ENCODE results near the gene SPTBN1. TPM values are rescaled to one million over a fixed set of nuclear protein-coding genes. Genes with fewer than 3 reads are reported as not detected.

SPTBN1 gene
- total RNA-seq, 2 donors from 2014 or later, result 415 to 524 TPM

DNA sequence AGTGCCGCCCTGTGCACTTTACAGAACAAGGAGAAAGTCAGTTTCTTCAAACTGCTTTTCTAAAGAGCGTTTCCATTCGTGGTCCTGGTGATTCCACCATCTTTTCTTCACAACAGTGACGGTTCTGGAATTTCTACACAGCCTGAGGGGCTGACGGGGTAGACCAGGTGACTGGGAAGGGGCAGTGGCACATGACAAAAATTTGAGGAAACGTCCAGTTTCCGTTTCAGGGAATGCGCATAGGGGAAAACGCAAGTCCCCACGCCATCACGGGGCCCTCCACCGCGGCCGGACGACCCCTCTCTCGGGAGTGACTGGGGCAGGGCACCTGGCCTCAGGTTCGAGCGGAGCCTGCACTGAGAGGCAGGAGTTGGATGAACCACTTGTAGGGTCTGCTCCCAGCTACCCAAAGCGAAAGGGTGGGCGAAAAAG lies 980 bp upstream of the SPTBN1 start:
- Histone ChIP-seq H3K4me3 (peak overlapping the region; percentile 82), H3K27ac (peak overlapping the region; percentile 97), H3K36me3 (no peaks in the 10 kb centered on the region), H3K27me3 (replicated peaks; ENCODE audit: insufficient read depth) (no peaks in the 10 kb centered on the region), H3K9me3 (no peaks in the 10 kb centered on the region), H3K4me1 (ENCODE audit: control insufficient read depth in 1 of 2, low read depth in 2 of 2) (peaks cover 7 to 30% of the 10 kb centered on the region in 2 donors)
- no peak for ATAC-seq (ENCODE audit: insufficient number of reproducible peaks, low FRiP score, low read depth)
- no peak for DNase-seq (ENCODE audit: low spot score)
- TF ChIP-seq, protein P1, sequence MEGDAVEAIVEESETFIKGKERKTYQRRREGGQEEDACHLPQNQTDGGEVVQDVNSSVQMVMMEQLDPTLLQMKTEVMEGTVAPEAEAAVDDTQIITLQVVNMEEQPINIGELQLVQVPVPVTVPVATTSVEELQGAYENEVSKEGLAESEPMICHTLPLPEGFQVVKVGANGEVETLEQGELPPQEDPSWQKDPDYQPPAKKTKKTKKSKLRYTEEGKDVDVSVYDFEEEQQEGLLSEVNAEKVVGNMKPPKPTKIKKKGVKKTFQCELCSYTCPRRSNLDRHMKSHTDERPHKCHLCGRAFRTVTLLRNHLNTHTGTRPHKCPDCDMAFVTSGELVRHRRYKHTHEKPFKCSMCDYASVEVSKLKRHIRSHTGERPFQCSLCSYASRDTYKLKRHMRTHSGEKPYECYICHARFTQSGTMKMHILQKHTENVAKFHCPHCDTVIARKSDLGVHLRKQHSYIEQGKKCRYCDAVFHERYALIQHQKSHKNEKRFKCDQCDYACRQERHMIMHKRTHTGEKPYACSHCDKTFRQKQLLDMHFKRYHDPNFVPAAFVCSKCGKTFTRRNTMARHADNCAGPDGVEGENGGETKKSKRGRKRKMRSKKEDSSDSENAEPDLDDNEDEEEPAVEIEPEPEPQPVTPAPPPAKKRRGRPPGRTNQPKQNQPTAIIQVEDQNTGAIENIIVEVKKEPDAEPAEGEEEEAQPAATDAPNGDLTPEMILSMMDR (IDR thresholded peaks at IDR 0.05), result no peak

- H3K27ac ChIP-seq, result peak overlapping the region; percentile 90 to 97
- TF ChIP-seq, protein P1 (IDR thresholded peaks at IDR 0.05), result no peak
- peak overlapping the region; percentile 82 for H3K4me3 ChIP-seq
- no peaks in the 10 kb centered on the region for H3K36me3 ChIP-seq
- no peaks in the 10 kb centered on the region for H3K9me3 ChIP-seq
- H3K27me3 ChIP-seq (replicated peaks; ENCODE audit: insufficient read depth), result no peaks in the 10 kb centered on the region
- no peak for ATAC-seq (ENCODE audit: insufficient number of reproducible peaks, low FRiP score, low read depth)
- peaks cover 9 to 37% of the 10 kb centered on the region in 2 donors for H3K4me1 ChIP-seq (ENCODE audit: control insufficient read depth in 1 of 2, low read depth in 2 of 2)
- no peak for DNase-seq (ENCODE audit: low spot score)
Measured at GRCh38 chr2:54456362-54456611, 160 bp downstream of the SPTBN1 start.

- Histone ChIP-seq H3K27me3 (replicated peaks; ENCODE audit: insufficient read depth) (no peaks in the 10 kb centered on the region), H3K4me1 (ENCODE audit: control insufficient read depth in 1 of 2, low read depth in 2 of 2) (peaks cover 14 to 42% of the 10 kb centered on the region in 2 donors), H3K27ac (peak overlapping the region; percentile 90 to 97), H3K36me3 (no peaks in the 10 kb centered on the region), H3K4me3 (peak overlapping the region; percentile 82), H3K9me3 (no peaks in the 10 kb centered on the region)
- TF ChIP-seq, protein P1 (IDR thresholded peaks at IDR 0.05), result no peak
- peak; percentile 13 for ATAC-seq (ENCODE audit: insufficient number of reproducible peaks, low FRiP score, low read depth)
- no peak for DNase-seq (ENCODE audit: low spot score)
Measured at GRCh38 chr2:54456612-54457322, 640 bp downstream of the SPTBN1 start.

DNA sequence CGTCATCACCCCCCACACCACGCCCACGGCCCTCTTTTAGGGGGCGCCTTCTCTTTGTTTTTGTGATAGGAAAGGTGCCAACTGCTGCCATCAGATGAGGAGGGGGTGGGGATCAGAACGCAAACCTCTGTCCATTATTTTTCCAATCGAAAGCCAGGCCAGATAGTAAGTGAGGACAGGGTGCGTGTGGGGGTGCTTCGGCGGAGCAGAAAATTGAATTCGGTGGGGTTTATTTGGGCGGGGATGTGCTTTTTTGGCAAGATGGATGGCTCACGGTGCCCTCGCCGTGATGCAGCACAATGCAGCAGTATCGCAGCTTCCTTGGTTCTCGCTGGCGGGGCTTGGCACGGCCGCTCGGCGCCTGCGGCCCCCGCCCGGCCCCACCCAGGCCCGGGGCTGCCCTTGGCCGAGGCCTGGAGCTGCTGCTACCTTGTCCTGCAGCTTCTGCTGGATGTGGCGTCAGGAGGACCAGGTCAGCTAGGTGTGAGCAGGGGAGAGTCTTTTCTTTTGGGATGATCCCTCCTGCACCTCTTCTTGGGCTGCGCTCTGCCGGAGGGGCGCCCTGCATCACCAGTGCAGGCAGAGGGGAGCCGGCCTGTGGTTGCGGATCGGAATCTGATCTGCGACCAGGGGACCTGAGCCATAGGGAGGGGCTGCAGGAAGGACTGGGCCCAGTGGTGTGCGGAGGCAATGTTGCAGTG lies 1.3 kb downstream of the SPTBN1 start:
- no peak for ATAC-seq (ENCODE audit: insufficient number of reproducible peaks, low FRiP score, low read depth)
- H3K4me1 ChIP-seq (ENCODE audit: control insufficient read depth in 1 of 2, low read depth in 2 of 2), result peaks cover 16 to 49% of the 10 kb centered on the region in 2 donors

GRCh38 chr2:54459037-54459441 lies 2.9 kb downstream of the SPTBN1 start:
- peaks cover 18 to 61% of the 10 kb centered on the region in 2 donors for H3K4me1 ChIP-seq (ENCODE audit: control insufficient read depth in 1 of 2, low read depth in 2 of 2)

More for the DNA sequence above, 1.3 kb downstream of the SPTBN1 start:
- TF ChIP-seq, protein P1 (IDR thresholded peaks at IDR 0.05), result no peak
- no peaks in the 10 kb centered on the region for H3K27me3 ChIP-seq (replicated peaks; ENCODE audit: insufficient read depth)
- H3K36me3 ChIP-seq, result no peaks in the 10 kb centered on the region
- no peak for DNase-seq (ENCODE audit: low spot score)
- no peaks in the 10 kb centered on the region for H3K9me3 ChIP-seq
- H3K27ac ChIP-seq, result peak overlapping the region; percentile 90 to 97
- peak overlapping the region; percentile 82 for H3K4me3 ChIP-seq

More at GRCh38 chr2:54459037-54459441, 2.9 kb downstream of the SPTBN1 start:
- Histone ChIP-seq H3K9me3 (no peaks in the 10 kb centered on the region), H3K4me3 (peak overlapping the region; percentile 82), H3K27ac (peak overlapping the region; percentile 19 to 97), H3K36me3 (no peaks in the 10 kb centered on the region), H3K27me3 (replicated peaks; ENCODE audit: insufficient read depth) (no peaks in the 10 kb centered on the region)
- no peak for DNase-seq (ENCODE audit: low spot score)
- no peak for ATAC-seq (ENCODE audit: insufficient number of reproducible peaks, low FRiP score, low read depth)
- TF ChIP-seq, protein P1 (IDR thresholded peaks at IDR 0.05), result no peak
